HG02610 (cell line): ENCODE results near the gene IL1RAPL2.
"Not testable (repeated sequence)": the region's sequence is repeated elsewhere in the genome, so short reads cannot be mapped to it uniquely, and the experiment has no call there.

Experiments
- ATAC-seq: cut with Tn5 transposase; IDR thresholded peaks from one replicate; pipeline ENCODE4 v1.9.1; 2021; ENCODE audit warnings: mild to moderate bottlenecking, moderate library complexity; ENCODE audit not compliant: unreplicated experiment

The IL1RAPL2 gene

GRCh38 chrX:105134273-105134672, 568.3 kb downstream of the IL1RAPL2 start:
- no peak for ATAC-seq

GRCh38 chrX:105136786-105137185, 570.8 kb downstream of the IL1RAPL2 start:
- ATAC-seq: no peak

GRCh38 chrX:105150036-105150435, 584.0 kb downstream of the IL1RAPL2 start:
- no peak for ATAC-seq

DNA sequence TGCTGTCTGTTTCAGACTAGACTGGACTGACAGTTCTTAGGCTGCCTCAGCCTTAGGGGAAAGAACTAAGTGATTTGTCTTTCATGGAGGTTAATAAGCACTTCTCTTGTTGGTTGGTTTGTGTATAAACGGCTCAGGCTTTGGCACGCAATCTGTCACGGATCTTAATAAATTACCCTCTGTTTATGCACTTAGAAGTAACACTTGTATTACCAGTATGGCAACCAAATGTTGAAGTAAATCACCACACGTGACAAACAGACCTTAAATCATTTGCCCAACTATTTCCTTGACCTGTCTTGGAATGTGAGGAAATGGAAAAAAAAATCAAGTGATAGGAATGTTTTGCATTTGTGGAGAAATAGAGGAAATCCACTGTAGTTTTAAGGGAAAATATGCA, 584.6 kb downstream of the IL1RAPL2 start:
- no peak for ATAC-seq

DNA sequence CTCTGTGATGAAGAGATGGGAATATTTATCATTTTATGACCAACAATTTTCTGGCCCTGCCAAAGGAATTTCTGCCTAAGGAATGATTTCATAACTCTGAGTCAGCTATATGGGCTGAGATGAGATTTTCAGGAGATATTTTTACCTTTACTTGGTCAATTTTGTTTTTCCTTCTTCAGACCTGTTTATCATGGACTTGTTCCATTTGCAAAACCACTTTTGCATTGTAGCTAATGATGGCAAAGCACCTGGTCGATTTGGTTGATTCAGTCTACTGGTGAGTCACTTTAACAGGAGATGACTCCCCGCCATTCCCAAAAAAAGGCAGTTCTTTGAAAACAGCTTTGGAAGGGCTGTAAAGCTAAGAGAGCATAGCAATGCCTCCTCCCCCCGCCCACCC, 601.2 kb downstream of the IL1RAPL2 start:
- no peak for ATAC-seq

- ATAC-seq: no peak
Measured at GRCh38 chrX:105168577-105168976, 602.6 kb downstream of the IL1RAPL2 start.

DNA sequence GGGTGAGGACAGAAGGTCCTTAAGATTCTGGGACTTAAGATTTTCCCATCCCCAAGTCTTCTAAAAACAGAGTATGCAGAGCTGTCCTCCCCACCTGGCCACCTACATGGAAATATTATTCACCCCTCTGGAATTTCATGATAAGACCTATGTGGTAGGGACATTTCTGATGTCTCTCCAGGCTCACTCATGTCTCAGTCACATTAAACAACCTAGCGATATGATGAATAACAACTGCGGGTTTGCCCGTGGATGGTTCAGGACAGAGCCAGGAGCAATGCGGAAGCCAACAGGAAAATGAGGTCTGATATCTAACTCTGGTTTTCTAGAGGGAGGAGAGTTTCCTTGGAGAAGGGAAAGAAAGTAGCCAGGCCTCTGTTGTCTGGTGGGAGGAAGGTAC, 607.1 kb downstream of the IL1RAPL2 start:
- ATAC-seq: no peak

- no peak for ATAC-seq
Measured at GRCh38 chrX:105179644-105180043, 613.6 kb downstream of the IL1RAPL2 start.

DNA sequence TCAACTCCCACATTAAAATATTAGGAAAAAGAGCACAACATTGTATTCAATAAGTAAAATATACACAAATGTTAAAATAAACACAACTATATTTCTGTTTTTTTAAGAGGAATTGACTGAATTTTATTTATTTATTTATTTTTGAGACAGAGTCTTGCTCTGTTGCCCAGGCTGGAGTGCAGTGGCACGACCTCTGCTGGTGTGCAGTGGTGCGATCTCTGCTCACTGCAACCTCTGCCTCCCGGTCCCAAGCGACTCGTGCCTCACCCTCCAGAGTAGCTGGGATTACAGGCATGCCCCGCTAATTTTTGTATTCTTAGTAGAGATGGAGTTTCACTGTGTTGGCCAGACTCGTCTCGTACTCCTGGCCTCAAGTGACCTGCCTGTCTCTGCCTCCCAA, 623.1 kb downstream of the IL1RAPL2 start:
- ATAC-seq: no peak

DNA sequence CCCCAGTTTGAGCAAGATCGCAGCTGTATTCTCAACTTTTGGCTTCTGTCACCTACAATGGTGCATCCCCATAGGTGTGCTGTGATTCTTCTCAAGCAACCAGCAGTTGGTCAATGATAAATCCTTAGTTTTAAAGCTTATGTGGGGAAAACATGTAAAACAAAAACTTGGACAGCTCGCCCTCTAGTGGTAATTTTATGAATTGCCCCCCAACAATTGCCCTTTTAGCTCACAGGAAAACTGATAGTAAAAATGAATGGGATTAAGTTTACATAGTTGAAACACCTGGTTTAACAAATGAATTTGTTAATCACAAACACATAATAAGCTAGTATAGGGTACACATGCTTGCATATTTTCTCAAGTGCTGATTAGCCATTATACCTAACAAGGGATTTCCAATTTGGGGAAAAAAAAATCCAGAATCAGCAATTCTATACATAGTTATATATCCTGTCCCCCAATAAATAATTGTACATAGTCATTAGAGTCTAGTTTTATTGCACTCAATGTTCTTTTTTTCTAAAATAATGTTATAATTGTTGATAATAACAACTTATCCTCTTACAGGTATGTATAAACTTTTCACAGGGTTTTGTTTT, 624.4 kb downstream of the IL1RAPL2 start:
- ATAC-seq: no peak

DNA sequence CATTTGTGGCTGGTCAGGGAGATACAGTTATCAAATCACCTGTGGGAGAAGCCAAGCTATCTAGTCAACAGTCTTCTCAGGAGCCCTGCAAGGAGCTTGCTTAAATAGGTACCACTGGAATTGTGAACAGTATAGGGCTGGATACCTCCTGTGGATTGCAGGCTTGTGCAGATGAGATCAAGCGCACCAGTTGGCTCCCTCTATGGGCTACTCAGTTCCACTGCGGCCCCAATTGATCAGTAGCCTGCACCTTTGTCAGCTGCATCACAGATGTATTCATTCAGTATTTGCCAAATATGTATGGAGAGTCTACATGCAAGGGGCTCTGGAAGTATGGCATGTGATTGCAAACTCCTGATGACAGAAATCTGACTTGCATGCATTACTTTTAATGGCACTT, 625.9 kb downstream of the IL1RAPL2 start:
- peak; percentile 67 for ATAC-seq

DNA sequence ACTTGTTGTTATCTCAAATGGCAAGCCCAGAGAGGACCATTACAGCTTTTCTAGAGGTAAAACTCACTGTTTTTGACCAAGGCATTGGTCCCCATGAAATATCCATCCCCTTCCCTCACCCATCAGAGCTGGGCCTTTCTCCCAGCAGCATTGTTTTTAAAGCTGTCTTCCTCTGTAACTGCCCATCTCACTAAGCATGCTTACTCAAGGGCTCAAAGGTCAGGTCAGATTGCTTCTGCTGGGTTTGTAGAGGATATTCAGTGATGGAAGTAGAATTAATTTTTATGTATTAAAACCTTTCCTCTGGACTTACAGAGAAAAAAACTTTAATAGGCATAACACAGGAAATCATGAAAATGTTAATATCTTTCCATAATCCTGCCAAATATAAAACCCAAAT, 643.4 kb downstream of the IL1RAPL2 start:
- ATAC-seq: no peak

- ATAC-seq: no peak
Measured at GRCh38 chrX:105210258-105210657, 644.3 kb downstream of the IL1RAPL2 start.

- no peak for ATAC-seq
Measured at GRCh38 chrX:105211066-105211575, 645.1 kb downstream of the IL1RAPL2 start.

GRCh38 chrX:105219454-105220401, 653.7 kb downstream of the IL1RAPL2 start:
- ATAC-seq: no peak

DNA sequence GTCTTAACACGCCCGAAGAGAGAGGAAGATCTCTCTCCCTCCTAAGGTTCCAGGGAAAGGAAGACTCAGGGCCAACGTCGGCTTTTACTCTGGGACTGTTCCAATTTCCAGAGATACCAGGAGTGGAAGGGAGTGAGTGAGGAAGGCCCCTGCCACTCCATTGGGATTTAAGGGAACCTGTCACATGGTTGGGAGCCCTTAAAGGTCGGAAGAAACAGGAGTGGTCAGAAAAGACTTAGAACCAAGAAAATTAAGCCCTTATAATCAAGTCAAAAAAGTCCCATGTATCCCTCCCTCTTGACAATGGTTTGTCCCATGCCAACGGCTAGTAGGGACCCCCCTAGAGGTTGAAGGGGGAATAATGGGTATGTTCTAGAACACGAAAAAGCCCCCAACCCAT, 654.6 kb downstream of the IL1RAPL2 start, which contains the start of gene TEX13A:
TEX13A (minus strand) TSS at position 59 of the 400 bp plus-strand sequence. CDS start 297 bp downstream, outside the sequence.
- no peak for ATAC-seq

GRCh38 chrX:105221374-105221773, 655.4 kb downstream of the IL1RAPL2 start:
- ATAC-seq: no peak

DNA sequence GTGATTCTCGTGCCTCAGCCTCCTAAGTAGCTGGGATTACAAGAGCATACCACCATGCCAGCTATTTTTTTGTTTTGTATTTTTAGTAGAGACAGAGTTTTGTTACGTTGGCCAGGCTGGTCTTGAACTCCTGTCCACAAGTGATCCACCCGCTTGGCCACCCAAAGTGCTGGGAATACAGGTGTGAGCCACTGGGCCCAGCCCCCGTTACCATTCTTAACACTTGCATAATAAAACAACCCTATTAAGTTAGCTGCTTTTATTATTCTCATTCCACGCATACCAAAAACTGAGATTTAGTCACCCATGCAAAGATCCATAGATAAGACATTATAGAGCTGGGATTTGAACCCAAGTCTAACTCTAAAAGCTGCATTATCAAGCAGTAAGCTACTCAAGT, 660.5 kb downstream of the IL1RAPL2 start:
- ATAC-seq: no peak

GRCh38 chrX:105228602-105229001, 662.6 kb downstream of the IL1RAPL2 start:
- ATAC-seq: no peak

DNA sequence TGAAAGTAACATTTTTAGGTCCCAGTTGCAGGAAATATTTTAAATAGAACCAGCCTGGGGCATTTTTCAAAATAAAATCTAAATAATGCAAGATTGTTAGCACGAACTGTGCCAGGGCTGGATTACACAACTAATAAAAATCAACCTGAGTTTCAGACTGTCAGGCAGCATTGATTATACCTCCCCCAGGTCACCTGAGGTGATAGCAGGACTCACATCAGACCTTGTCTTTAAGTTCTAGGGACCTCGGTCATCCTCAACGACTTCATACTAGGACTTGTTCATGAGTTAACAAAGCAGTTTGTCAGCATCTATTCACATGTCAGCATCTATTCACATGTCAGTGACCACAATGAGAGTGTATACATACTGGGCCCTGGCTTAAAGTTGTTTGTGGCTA, 663.1 kb downstream of the IL1RAPL2 start:
- no peak for ATAC-seq

- not testable (repeated sequence) for ATAC-seq
Measured at GRCh38 chrX:105237407-105237806, 671.4 kb downstream of the IL1RAPL2 start.

GRCh38 chrX:105241056-105241455, 675.1 kb downstream of the IL1RAPL2 start:
- ATAC-seq: no peak
